K562 (cell line): ENCODE results near the gene DCAF8. TPM values are rescaled to one million over a fixed set of nuclear protein-coding genes. Genes with fewer than 3 reads are reported as not detected.

ENCODE experiments used
- ATF4 ChIP-seq: fragments of 450-650 bp; formaldehyde crosslinking; IDR thresholded peaks from 2 replicates; pipeline ENCODE4 v1.4.0; 2022; ENCODE audit warnings: mild to moderate bottlenecking, moderate library complexity
- CC2D1A ChIP-seq: fragments of 450-650 bp; IDR thresholded peaks from 2 replicates; pipeline ENCODE4 v1.6.1; 2017; ENCODE audit warnings: mild to moderate bottlenecking
- CHD2 ChIP-seq: IDR thresholded peaks from 2 replicates; pipeline ENCODE4 v1.6.1; 2011; ENCODE audit warnings: low read depth, low read length
- COPS2 ChIP-seq: fragments of 450-650 bp; conservative IDR thresholded peaks from 2 replicates; pipeline ENCODE4 v1.6.1; 2016; ENCODE audit warnings: mild to moderate bottlenecking, moderate library complexity
- MBD2 ChIP-seq: sonication (generic); IDR thresholded peaks from 2 replicates; pipeline ENCODE4 v1.6.1; 2016; ENCODE audit warnings: low read depth, borderline replicate concordance
- MCM2 ChIP-seq: fragments of 450-650 bp; IDR thresholded peaks from 2 replicates; pipeline ENCODE4 v1.6.1; 2017; ENCODE audit warnings: low read depth, mild to moderate bottlenecking
- NCOA1 ChIP-seq: fragments of 450-650 bp; IDR thresholded peaks from 2 replicates; pipeline ENCODE4 v1.6.1; 2016; ENCODE audit warnings: low read depth
- ZBTB11 ChIP-seq, 3 experiments: fragments of 200-800 bp in 1 of 3; fragments of 250-450 bp in 1 of 3; fragments of 450-650 bp in 1 of 3; sonication (Bioruptor Pico) in 1 of 3; sonication (Bioruptor generic) in 1 of 3; formaldehyde crosslinking in 1 of 3; IDR thresholded peaks; 2 replicates each; pipeline versions ENCODE4 v1.6.1 to v1.8.0; 2016 to 2022; ENCODE audit warnings: mild to moderate bottlenecking in 2 of 3, missing genetic modification characterization in 2 of 3, missing compliant biosample characterization in 1 of 3, moderate library complexity in 1 of 3
- ZBTB33 ChIP-seq: sonication (generic); formaldehyde crosslinking; IDR thresholded peaks from 2 replicates; pipeline ENCODE4 v1.8.1; 2023; ENCODE audit warnings: mild to moderate bottlenecking, missing genetic modification reagents
- ZNF24 ChIP-seq: fragments of 450-650 bp; IDR thresholded peaks from 2 replicates; pipeline ENCODE4 v1.6.1; 2016
- polyA plus RNA-seq, 8 experiments: library from polyadenylated mRNA; depleted of rRNA in 4 of 8; stranded (reverse) in 5 of 8; unstranded in 3 of 8; fragments of >200 nt; fragmentation: Nextera tagmentation in 2 of 8; fragmentation: Illumina TruSeq in 1 of 8; extraction: Ambion mirVana in 2 of 8; extraction: Trizol in 1 of 8; gene quantifications; 2 replicates each; pipeline versions ENCODE4 v1.2.1 to v1.2.3, GENCODE V29; 2011 to 2014; ENCODE audit warnings: inconsistent platforms in 1 of 8, missing spikeins in 1 of 8
- total RNA-seq, 7 experiments: library from RNA; depleted of rRNA in 6 of 7; stranded (reverse); fragments of >200 nt in 6 of 7; fragmentation: Illumina TruSeq in 2 of 7; extraction: Trizol in 2 of 7; gene quantifications; 2 replicates each; pipeline versions ENCODE4 v1.2.1 to v1.2.3, GENCODE V29; 2011 to 2021; ENCODE audit warnings: low replicate concordance in 1 of 7
- TF ChIP-seq, protein P1 (sequence below): sonication (generic); formaldehyde crosslinking; IDR thresholded peaks from 2 replicates; pipeline ENCODE4 v1.9.0; 2022; ENCODE audit warnings: mild to moderate bottlenecking, missing genetic modification reagents
- TF ChIP-seq, protein P2 (sequence below): sonication (generic); formaldehyde crosslinking; IDR thresholded peaks from 2 replicates; pipeline ENCODE4 v1.8.0; 2023; ENCODE audit warnings: mild to moderate bottlenecking, missing genetic modification reagents
- TF ChIP-seq, protein P3 (sequence below): sonication (generic); IDR thresholded peaks from 2 replicates; pipeline ENCODE4 v1.6.1; 2016

Gene DCAF8
- total and polyA plus RNA-seq, 9 of the 15 experiments (the other 6 are each of a cell fraction or from before 2014, with no cell fraction given): 11.6 to 149 (median 81.3) TPM

GRCh38 chr1:160193091-160193819, 69.1 kb downstream of the DCAF8 start (continued):
- TF ChIP-seq ZBTB11 (CRISPR knock-in tag; IDR thresholded peaks at IDR 0.05): no peak
- no peak for TF ChIP-seq MCM2
- no peak for TF ChIP-seq NCOA1
- peak; percentile 34; the same call in 1 of the 2 replicates for TF ChIP-seq ZBTB33 (CRISPR knock-in tag)
- TF ChIP-seq CC2D1A: peak; percentile 80
- TF ChIP-seq, protein P1, sequence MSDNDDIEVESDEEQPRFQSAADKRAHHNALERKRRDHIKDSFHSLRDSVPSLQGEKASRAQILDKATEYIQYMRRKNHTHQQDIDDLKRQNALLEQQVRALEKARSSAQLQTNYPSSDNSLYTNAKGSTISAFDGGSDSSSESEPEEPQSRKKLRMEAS (CRISPR knock-in tag): 0 out of 2 replicates have a peak, but pooled peaks have one; percentile 10
- peak; percentile 70; the same call in 1 of the 2 replicates for TF ChIP-seq CHD2
- no peak for TF ChIP-seq MBD2
- TF ChIP-seq, protein P2, sequence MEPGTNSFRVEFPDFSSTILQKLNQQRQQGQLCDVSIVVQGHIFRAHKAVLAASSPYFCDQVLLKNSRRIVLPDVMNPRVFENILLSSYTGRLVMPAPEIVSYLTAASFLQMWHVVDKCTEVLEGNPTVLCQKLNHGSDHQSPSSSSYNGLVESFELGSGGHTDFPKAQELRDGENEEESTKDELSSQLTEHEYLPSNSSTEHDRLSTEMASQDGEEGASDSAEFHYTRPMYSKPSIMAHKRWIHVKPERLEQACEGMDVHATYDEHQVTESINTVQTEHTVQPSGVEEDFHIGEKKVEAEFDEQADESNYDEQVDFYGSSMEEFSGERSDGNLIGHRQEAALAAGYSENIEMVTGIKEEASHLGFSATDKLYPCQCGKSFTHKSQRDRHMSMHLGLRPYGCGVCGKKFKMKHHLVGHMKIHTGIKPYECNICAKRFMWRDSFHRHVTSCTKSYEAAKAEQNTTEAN: no peak
- no peak for TF ChIP-seq ATF4 (CRISPR knock-in tag)
- TF ChIP-seq, protein P3, sequence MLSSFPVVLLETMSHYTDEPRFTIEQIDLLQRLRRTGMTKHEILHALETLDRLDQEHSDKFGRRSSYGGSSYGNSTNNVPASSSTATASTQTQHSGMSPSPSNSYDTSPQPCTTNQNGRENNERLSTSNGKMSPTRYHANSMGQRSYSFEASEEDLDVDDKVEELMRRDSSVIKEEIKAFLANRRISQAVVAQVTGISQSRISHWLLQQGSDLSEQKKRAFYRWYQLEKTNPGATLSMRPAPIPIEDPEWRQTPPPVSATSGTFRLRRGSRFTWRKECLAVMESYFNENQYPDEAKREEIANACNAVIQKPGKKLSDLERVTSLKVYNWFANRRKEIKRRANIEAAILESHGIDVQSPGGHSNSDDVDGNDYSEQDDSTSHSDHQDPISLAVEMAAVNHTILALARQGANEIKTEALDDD: peak; percentile 92
- TF ChIP-seq COPS2: no peak
- TF ChIP-seq ZNF24: peak; percentile 86
